ACC112 (cell line): Measurements from ENCODE around the gene DYNC1I1.

ENCODE experiments used
- H2AFZ ChIP-seq: fragments of 200-600 bp; sonication (generic); one replicate; pipeline ENCODE4 v1.6.0; 2017; ENCODE audit warnings: antibody characterized with exemption, low read length; ENCODE audit not compliant: unreplicated experiment
- H3K27ac ChIP-seq: fragments of 200-600 bp; sonication (generic); 2 replicates; pipeline ENCODE4 v1.5.1; 2014; ENCODE audit warnings: low read depth, mild to moderate bottlenecking, antibody characterized with exemption, low read length, moderate library complexity
- H3K27me3 ChIP-seq: fragments of 200-600 bp; sonication (generic); 2 replicates; pipeline ENCODE4 v1.6.1; 2014; ENCODE audit warnings: mild to moderate bottlenecking, antibody characterized with exemption, low read length, moderate library complexity, mixed read lengths; ENCODE audit not compliant: insufficient read depth
- H3K36me3 ChIP-seq: fragments of 200-600 bp; sonication (generic); 2 replicates; pipeline ENCODE4 v1.6.1; 2016; ENCODE audit warnings: mild to moderate bottlenecking, antibody characterized with exemption, low read length, moderate library complexity, mixed read lengths; ENCODE audit not compliant: insufficient read depth
- H3K4me1 ChIP-seq: fragments of 200-600 bp; sonication (generic); one replicate; pipeline ENCODE4 v1.6.1; 2016; ENCODE audit warnings: low read length, mixed read lengths; ENCODE audit not compliant: insufficient read depth, unreplicated experiment, control insufficient read depth
- H3K4me3 ChIP-seq: fragments of 200-600 bp; sonication (generic); 2 replicates; pipeline ENCODE4 v1.5.1; 2014; ENCODE audit warnings: mild to moderate bottlenecking, low read depth, low read length
- H3K79me2 ChIP-seq: fragments of 200-600 bp; sonication (generic); one replicate; pipeline ENCODE4 v1.6.0; 2016; ENCODE audit warnings: low read length; ENCODE audit not compliant: control insufficient read depth, unreplicated experiment, insufficient read depth

The DYNC1I1 gene

GRCh38 chr7:96069401-96069800 lies 297.0 kb downstream of the DYNC1I1 start:
- no peaks in the 10 kb centered on the region for H3K79me2 ChIP-seq

GRCh38 chr7:96074871-96075270 lies 302.5 kb downstream of the DYNC1I1 start:
- Histone ChIP-seq H3K79me2 (no peaks in the 10 kb centered on the region), H3K27me3 (peaks cover 8% of the 10 kb centered on the region), H3K27ac (no peak overlapping the region), H3K36me3 (no peaks in the 10 kb centered on the region), H3K4me1 (peaks cover 3% of the 10 kb centered on the region), H2AFZ (no peak overlapping the region), H3K4me3 (no peak overlapping the region)

More at GRCh38 chr7:96069401-96069800, 297.0 kb downstream of the DYNC1I1 start:
- no peaks in the 10 kb centered on the region for H3K36me3 ChIP-seq
- no peak overlapping the region for H3K4me3 ChIP-seq
- H3K27ac ChIP-seq: no peak overlapping the region
- no peaks in the 10 kb centered on the region for H3K4me1 ChIP-seq
- no peak overlapping the region for H2AFZ ChIP-seq
- H3K27me3 ChIP-seq: peaks cover 26% of the 10 kb centered on the region

GRCh38 chr7:96075510-96076349 lies 303.4 kb downstream of the DYNC1I1 start:
- no peak overlapping the region for H3K27ac ChIP-seq
- no peaks in the 10 kb centered on the region for H3K79me2 ChIP-seq
- no peaks in the 10 kb centered on the region for H3K36me3 ChIP-seq
- H3K4me3 ChIP-seq: peak overlapping the region; percentile 76
- H2AFZ ChIP-seq: peak overlapping the region; percentile 66
- H3K4me1 ChIP-seq: peaks cover 3% of the 10 kb centered on the region
- H3K27me3 ChIP-seq: peaks cover 5% of the 10 kb centered on the region

- Histone ChIP-seq H3K79me2 (no peaks in the 10 kb centered on the region), H3K36me3 (no peaks in the 10 kb centered on the region), H3K4me1 (peaks cover 3% of the 10 kb centered on the region), H3K27ac (no peak overlapping the region), H3K27me3 (peaks cover 5% of the 10 kb centered on the region), H2AFZ (peak overlapping the region; percentile 66), H3K4me3 (peak overlapping the region; percentile 76)
Measured at GRCh38 chr7:96076350-96076707, 304.0 kb downstream of the DYNC1I1 start.

- H3K79me2 ChIP-seq: no peaks in the 10 kb centered on the region
- H2AFZ ChIP-seq: no peak overlapping the region
- H3K4me3 ChIP-seq: no peak overlapping the region
- H3K27me3 ChIP-seq: peaks cover 5% of the 10 kb centered on the region
- H3K27ac ChIP-seq: no peak overlapping the region
- peaks cover 6% of the 10 kb centered on the region for H3K4me1 ChIP-seq
- H3K36me3 ChIP-seq: no peaks in the 10 kb centered on the region
Measured at GRCh38 chr7:96080027-96080426, 307.7 kb downstream of the DYNC1I1 start.

- no peak overlapping the region for H3K27ac ChIP-seq
- no peaks in the 10 kb centered on the region for H3K36me3 ChIP-seq
- H3K4me3 ChIP-seq: peak overlapping the region; percentile 9; the same call in 1 of the 2 replicates
- no peaks in the 10 kb centered on the region for H3K27me3 ChIP-seq
- no peak overlapping the region for H2AFZ ChIP-seq
- H3K79me2 ChIP-seq: no peaks in the 10 kb centered on the region
- H3K4me1 ChIP-seq: peaks cover 16% of the 10 kb centered on the region
Measured at GRCh38 chr7:96084881-96085553, 312.7 kb downstream of the DYNC1I1 start.

GRCh38 chr7:96085953-96086352 lies 313.6 kb downstream of the DYNC1I1 start:
- Histone ChIP-seq H2AFZ (no peak overlapping the region), H3K79me2 (no peaks in the 10 kb centered on the region), H3K36me3 (no peaks in the 10 kb centered on the region), H3K4me3 (no peak overlapping the region), H3K27me3 (no peaks in the 10 kb centered on the region), H3K4me1 (peaks cover 16% of the 10 kb centered on the region), H3K27ac (no peak overlapping the region)

- Histone ChIP-seq H3K4me3 (no peak overlapping the region), H3K4me1 (peaks cover 17% of the 10 kb centered on the region), H2AFZ (no peak overlapping the region), H3K27ac (no peak overlapping the region), H3K36me3 (no peaks in the 10 kb centered on the region), H3K79me2 (no peaks in the 10 kb centered on the region), H3K27me3 (no peaks in the 10 kb centered on the region)
Measured at GRCh38 chr7:96088579-96088978, 316.2 kb downstream of the DYNC1I1 start.

- no peak overlapping the region for H3K4me3 ChIP-seq
- H3K36me3 ChIP-seq: no peaks in the 10 kb centered on the region
- no peak overlapping the region for H2AFZ ChIP-seq
- H3K4me1 ChIP-seq: peaks cover 23% of the 10 kb centered on the region
- H3K27me3 ChIP-seq: no peaks in the 10 kb centered on the region
- H3K27ac ChIP-seq: no peak overlapping the region
- H3K79me2 ChIP-seq: no peaks in the 10 kb centered on the region
Measured at GRCh38 chr7:96089511-96089910, 317.2 kb downstream of the DYNC1I1 start.

- H3K36me3 ChIP-seq: no peaks in the 10 kb centered on the region
- H3K27ac ChIP-seq: no peak overlapping the region
- H3K4me3 ChIP-seq: no peak overlapping the region
- no peaks in the 10 kb centered on the region for H3K27me3 ChIP-seq
- H3K79me2 ChIP-seq: no peaks in the 10 kb centered on the region
- H2AFZ ChIP-seq: no peak overlapping the region
- H3K4me1 ChIP-seq: peaks cover 13% of the 10 kb centered on the region
Measured at GRCh38 chr7:96090756-96091155, 318.4 kb downstream of the DYNC1I1 start.

GRCh38 chr7:96093435-96093834 lies 321.1 kb downstream of the DYNC1I1 start:
- Histone ChIP-seq H2AFZ (no peak overlapping the region), H3K79me2 (no peaks in the 10 kb centered on the region), H3K4me1 (peaks cover 7% of the 10 kb centered on the region), H3K27ac (peak overlapping the region; percentile 1; the same call in 1 of the 2 replicates), H3K36me3 (no peaks in the 10 kb centered on the region), H3K27me3 (no peaks in the 10 kb centered on the region), H3K4me3 (no peak overlapping the region)
